SU-DHL-6 (cell line): Measurements from ENCODE around the gene VPS11.

Experiments used
- H2AFZ ChIP-seq: fragments of 200-600 bp; sonication (generic); 2 replicates; pipeline ENCODE4 v1.6.1; 2014; ENCODE audit warnings: low read depth, mild to moderate bottlenecking, moderate library complexity, mixed read lengths, antibody characterized with exemption, low read length; ENCODE audit not compliant: severe bottlenecking
- H3F3A ChIP-seq: fragments of 200-600 bp; shearing (Covaris generic); 2 replicates; pipeline ENCODE4 v1.6.0; 2016; ENCODE audit warnings: antibody characterized with exemption, mild to moderate bottlenecking; ENCODE audit not compliant: insufficient read depth
- H3K27ac ChIP-seq: fragments of 200-600 bp; sonication (generic); 2 replicates; pipeline ENCODE4 v1.5.1; 2016; ENCODE audit warnings: low read depth, mild to moderate bottlenecking, low read length, moderate library complexity, mixed read lengths
- H3K27me3 ChIP-seq: fragments of 200-600 bp; sonication (generic), shearing (Covaris generic); 2 replicates; pipeline ENCODE4 v1.6.0; 2014; ENCODE audit warnings: mild to moderate bottlenecking, low read length
- H3K36me3 ChIP-seq: fragments of 200-600 bp; sonication (generic); 2 replicates; pipeline ENCODE4 v1.6.1; 2014; ENCODE audit warnings: mild to moderate bottlenecking, low read length, mixed read lengths
- H3K4me2 ChIP-seq: fragments of 300-600, 200-600 bp; shearing (Covaris generic), sonication (generic); 2 replicates; pipeline ENCODE4 v1.6.0; 2014; ENCODE audit warnings: low read length, low read depth, mild to moderate bottlenecking; ENCODE audit not compliant: poor library complexity, severe bottlenecking
- H3K4me3 ChIP-seq: fragments of 200-600 bp; sonication (generic); 2 replicates; pipeline ENCODE4 v1.5.1; 2014; ENCODE audit warnings: antibody characterized with exemption, low read length, mild to moderate bottlenecking, mixed read lengths; ENCODE audit not compliant: insufficient read depth, poor library complexity, severe bottlenecking
- H3K79me2 ChIP-seq: fragments of 200-600 bp; sonication (generic); 2 replicates; pipeline ENCODE4 v1.6.1; 2014; ENCODE audit warnings: mild to moderate bottlenecking, low read length, moderate library complexity; ENCODE audit not compliant: insufficient read depth
- H3K9ac ChIP-seq: fragments of 200-600 bp; sonication (generic); 2 replicates; pipeline ENCODE4 v1.7.0; 2014; ENCODE audit warnings: mild to moderate bottlenecking, low read length
- H3K9me2 ChIP-seq: fragments of 200-600 bp; sonication (generic); replicated peaks from 2 replicates; pipeline ENCODE4 v1.6.1; 2014; ENCODE audit warnings: low read length; ENCODE audit not compliant: insufficient read depth
- H3K9me3 ChIP-seq: fragments of 200-600 bp; sonication (generic); 2 replicates; pipeline ENCODE4 v1.6.1; 2014; ENCODE audit warnings: low read length, mixed read lengths; ENCODE audit not compliant: insufficient read depth
- H4K20me1 ChIP-seq: fragments of 200-600 bp; sonication (generic); 2 replicates; pipeline ENCODE4 v1.6.1; 2014; ENCODE audit warnings: low read depth, mild to moderate bottlenecking, antibody characterized with exemption, low read length, moderate library complexity, mixed read lengths
- CTCF ChIP-seq: fragments of 200-600 bp; sonication (generic); IDR thresholded peaks from one replicate; pipeline ENCODE4 v1.5.1; 2017; ENCODE audit warnings: antibody characterized with exemption, mild to moderate bottlenecking, low read length, moderate library complexity; ENCODE audit not compliant: insufficient read depth, poor library complexity, severe bottlenecking
- EZH2phosphoT487 ChIP-seq: fragments of 200-600 bp; sonication (generic), shearing (Covaris generic); conservative IDR thresholded peaks from 2 replicates; pipeline ENCODE4 v1.6.1; 2018; ENCODE audit warnings: mild to moderate bottlenecking, antibody characterized with exemption, low read length, moderate library complexity, mixed read lengths

Gene VPS11

GRCh38 chr11:119111361-119111925, 43.8 kb downstream of the VPS11 start:
- TF ChIP-seq CTCF (no peak), EZH2phosphoT487 (no peak)
- peaks cover 23% of the 10 kb centered on the region for H3K79me2 ChIP-seq

DNA sequence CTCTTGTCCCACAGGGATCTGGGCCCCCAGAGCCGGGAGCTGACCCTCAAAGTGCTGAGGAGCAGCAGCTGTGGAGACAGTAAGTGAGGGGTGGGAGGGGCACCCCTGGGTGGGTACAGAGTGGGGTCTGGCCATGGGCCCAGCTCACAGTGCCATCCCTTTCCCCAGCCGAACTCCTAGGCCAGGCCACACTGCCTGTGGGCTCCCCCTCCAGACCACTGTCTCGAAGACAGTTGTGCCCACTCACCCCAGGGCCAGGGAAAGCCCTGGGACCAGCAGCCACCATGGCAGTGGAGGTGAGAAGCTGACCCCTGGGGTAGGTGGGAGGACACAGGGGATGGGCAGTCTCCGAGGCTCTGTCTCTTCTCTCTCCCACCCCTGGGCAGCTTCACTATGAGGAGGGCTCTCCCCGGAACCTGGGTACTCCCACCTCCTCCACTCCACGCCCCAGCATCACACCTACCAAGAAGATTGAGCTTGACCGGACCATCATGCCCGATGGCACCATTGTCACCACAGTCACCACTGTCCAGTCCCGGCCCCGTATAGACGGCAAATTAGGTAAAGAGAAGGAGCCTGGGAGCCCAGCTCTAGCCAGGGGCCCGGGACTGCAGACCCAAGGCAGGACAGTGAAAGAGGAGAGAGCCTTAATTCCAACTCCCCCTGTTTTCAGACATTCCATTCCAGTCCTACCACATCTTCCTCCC, 44.8 kb downstream of the VPS11 start:
- Histone ChIP-seq H3K4me2 (no peak overlapping the region), H3K79me2 (peaks cover 21% of the 10 kb centered on the region), H3K9ac (no peak overlapping the region), H2AFZ (no peak overlapping the region), H3K9me3 (no peaks in the 10 kb centered on the region), H3K36me3 (no peaks in the 10 kb centered on the region), H3K27ac (no peak overlapping the region), H3K4me3 (no peak overlapping the region), H4K20me1 (no peaks in the 10 kb centered on the region), H3K27me3 (no peaks in the 10 kb centered on the region), H3F3A (no peaks in the 10 kb centered on the region; the same call in 1 of the 2 replicates), H3K9me2 (no peaks in the 10 kb centered on the region)
- no peak for TF ChIP-seq CTCF
- no peak for TF ChIP-seq EZH2phosphoT487

More at GRCh38 chr11:119111361-119111925, 43.8 kb downstream of the VPS11 start:
- Histone ChIP-seq H3K9me2 (no peaks in the 10 kb centered on the region), H3K27ac (no peak overlapping the region), H4K20me1 (no peaks in the 10 kb centered on the region), H3K9ac (no peak overlapping the region; the same call in 1 of the 2 replicates), H3K9me3 (no peaks in the 10 kb centered on the region), H3K4me3 (no peak overlapping the region), H3F3A (no peaks in the 10 kb centered on the region), H3K4me2 (no peak overlapping the region), H3K36me3 (no peaks in the 10 kb centered on the region), H3K27me3 (no peaks in the 10 kb centered on the region), H2AFZ (no peak overlapping the region)

GRCh38 chr11:119113716-119114115, 46.1 kb downstream of the VPS11 start:
- Histone ChIP-seq H3K9me2 (no peaks in the 10 kb centered on the region), H3K27me3 (no peaks in the 10 kb centered on the region), H2AFZ (no peak overlapping the region), H3K27ac (no peak overlapping the region), H3K79me2 (peaks cover 8% of the 10 kb centered on the region; the same call in 1 of the 2 replicates), H3F3A (peaks cover 7% of the 10 kb centered on the region), H3K4me3 (no peak overlapping the region), H3K9ac (no peak overlapping the region), H3K36me3 (no peaks in the 10 kb centered on the region), H4K20me1 (no peaks in the 10 kb centered on the region), H3K9me3 (no peaks in the 10 kb centered on the region), H3K4me2 (no peak overlapping the region)
- TF ChIP-seq EZH2phosphoT487 (no peak), CTCF (no peak)
